Fibroblast of mammary gland (primary cell): Measurements from ENCODE around the gene LRMDA.

Experiments used
- DNase-seq: peaks from one replicate; pipeline ENCODE4 v3.0.0-alpha.2; 2010; ENCODE audit warnings: low read depth
- H3K4me3 ChIP-seq: 2 replicates; pipeline ENCODE4 v1.5.1; 2011; ENCODE audit warnings: low read depth, mild to moderate bottlenecking, low read length, moderate library complexity; ENCODE audit not compliant: control insufficient read depth
- CTCF ChIP-seq: conservative IDR thresholded peaks from 2 replicates; pipeline ENCODE4 v1.5.1; 2011; ENCODE audit warnings: low read depth, low read length, inconsistent platforms; ENCODE audit not compliant: control insufficient read depth, insufficient read depth

LRMDA gene

GRCh38 chr10:76559892-76560220, 1128.4 kb downstream of the LRMDA start:
- H3K4me3 ChIP-seq = no peak overlapping the region
- no peak for TF ChIP-seq CTCF
- DNase-seq = no peak

- DNase-seq = no peak
- H3K4me3 ChIP-seq = no peak overlapping the region
- TF ChIP-seq CTCF = no peak
Measured at GRCh38 chr10:76560338-76560737, 1128.9 kb downstream of the LRMDA start.

- H3K4me3 ChIP-seq = no peak overlapping the region
- DNase-seq = no peak
- TF ChIP-seq CTCF = no peak
Measured at GRCh38 chr10:76563286-76563685, 1131.9 kb downstream of the LRMDA start.

- DNase-seq = no peak
- no peak for TF ChIP-seq CTCF
- H3K4me3 ChIP-seq = no peak overlapping the region
Measured at GRCh38 chr10:76572021-76572420, 1140.6 kb downstream of the LRMDA start.

GRCh38 chr10:76576276-76576962, 1145.0 kb downstream of the LRMDA start:
- DNase-seq = peak; percentile 46
- no peak overlapping the region for H3K4me3 ChIP-seq
- TF ChIP-seq CTCF = no peak

GRCh38 chr10:76577455-76577854, 1146.0 kb downstream of the LRMDA start:
- H3K4me3 ChIP-seq = no peak overlapping the region
- TF ChIP-seq CTCF = no peak
- DNase-seq = no peak
